ENCODE measurements around the gene LOXHD1.

LOXHD1 gene, protein sequence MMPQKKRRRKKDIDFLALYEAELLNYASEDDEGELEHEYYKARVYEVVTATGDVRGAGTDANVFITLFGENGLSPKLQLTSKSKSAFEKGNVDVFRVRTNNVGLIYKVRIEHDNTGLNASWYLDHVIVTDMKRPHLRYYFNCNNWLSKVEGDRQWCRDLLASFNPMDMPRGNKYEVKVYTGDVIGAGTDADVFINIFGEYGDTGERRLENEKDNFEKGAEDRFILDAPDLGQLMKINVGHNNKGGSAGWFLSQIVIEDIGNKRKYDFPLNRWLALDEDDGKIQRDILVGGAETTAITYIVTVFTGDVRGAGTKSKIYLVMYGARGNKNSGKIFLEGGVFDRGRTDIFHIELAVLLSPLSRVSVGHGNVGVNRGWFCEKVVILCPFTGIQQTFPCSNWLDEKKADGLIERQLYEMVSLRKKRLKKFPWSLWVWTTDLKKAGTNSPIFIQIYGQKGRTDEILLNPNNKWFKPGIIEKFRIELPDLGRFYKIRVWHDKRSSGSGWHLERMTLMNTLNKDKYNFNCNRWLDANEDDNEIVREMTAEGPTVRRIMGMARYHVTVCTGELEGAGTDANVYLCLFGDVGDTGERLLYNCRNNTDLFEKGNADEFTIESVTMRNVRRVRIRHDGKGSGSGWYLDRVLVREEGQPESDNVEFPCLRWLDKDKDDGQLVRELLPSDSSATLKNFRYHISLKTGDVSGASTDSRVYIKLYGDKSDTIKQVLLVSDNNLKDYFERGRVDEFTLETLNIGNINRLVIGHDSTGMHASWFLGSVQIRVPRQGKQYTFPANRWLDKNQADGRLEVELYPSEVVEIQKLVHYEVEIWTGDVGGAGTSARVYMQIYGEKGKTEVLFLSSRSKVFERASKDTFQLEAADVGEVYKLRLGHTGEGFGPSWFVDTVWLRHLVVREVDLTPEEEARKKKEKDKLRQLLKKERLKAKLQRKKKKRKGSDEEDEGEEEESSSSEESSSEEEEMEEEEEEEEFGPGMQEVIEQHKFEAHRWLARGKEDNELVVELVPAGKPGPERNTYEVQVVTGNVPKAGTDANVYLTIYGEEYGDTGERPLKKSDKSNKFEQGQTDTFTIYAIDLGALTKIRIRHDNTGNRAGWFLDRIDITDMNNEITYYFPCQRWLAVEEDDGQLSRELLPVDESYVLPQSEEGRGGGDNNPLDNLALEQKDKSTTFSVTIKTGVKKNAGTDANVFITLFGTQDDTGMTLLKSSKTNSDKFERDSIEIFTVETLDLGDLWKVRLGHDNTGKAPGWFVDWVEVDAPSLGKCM (N-terminal part only)

DNA sequence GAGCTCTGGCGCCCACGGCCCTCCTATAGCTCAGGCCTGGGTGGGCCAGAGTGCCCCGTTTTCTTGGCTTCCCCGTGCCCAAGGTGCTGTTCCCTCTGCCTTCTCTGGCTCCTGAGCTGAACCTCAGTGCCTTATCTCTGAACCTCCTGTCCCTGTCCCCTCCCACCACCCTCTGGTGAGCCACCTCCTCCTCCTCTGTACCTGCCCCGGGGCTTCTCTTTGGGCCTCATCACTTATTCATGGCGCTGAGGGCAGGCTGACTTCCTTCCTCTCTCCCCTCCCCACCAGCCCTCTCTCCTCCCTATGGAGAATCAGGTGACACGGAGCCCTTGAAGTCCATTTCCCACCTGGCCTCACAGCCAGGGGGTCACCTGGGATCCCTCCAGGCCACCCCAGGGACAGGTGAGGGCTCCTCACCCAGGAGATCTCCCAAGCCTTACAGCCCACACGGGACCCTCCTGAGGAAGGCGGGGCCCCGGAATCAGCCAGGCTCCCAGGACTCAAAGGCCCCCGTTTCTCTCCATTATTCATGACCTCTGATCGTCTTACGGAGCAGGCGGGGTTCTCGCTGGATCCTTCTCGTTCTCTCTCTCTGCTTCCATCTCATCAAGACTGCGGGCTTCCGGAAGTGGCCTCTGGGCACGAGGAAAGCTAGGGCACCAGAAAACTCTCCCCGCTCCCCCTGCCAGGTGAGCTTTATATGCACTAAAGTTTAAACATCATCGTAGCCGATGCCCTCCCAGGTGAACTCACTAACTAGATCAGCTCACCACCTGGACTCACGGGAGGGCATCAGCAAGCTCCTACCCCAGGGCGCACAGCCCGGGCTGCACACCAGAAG lies at the start of gene LOXHD1:
Gene LOXHD1 (minus strand): TSS at position 106 of the 841 bp plus-strand sequence. CDS start 187 bp downstream, outside the sequence.
- no peak for DNase-seq (ENCODE audit: low read depth in 2 of 2)

DNA sequence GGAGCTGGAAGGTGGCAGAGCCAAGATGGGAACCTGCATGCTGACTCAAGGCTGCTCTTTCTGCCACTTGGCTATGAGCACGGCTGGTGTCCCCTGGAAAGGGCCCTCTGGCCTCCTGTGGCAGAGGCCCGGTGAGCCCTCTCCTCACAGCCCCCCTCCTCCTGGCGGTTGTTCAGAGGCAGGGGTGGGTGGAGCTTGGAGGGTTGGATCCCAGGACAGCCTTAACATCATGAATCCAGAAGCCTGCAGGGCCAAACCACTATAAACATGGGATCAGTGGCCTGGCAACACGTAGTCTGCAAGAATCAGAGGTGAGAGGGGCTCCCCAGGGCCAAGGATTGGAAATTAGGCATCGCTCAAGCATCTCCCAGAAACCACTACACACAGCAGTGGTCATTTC lies 48.5 kb upstream of the LOXHD1 start:
- no peak for DNase-seq (ENCODE audit: low read depth in 2 of 2)

DNA sequence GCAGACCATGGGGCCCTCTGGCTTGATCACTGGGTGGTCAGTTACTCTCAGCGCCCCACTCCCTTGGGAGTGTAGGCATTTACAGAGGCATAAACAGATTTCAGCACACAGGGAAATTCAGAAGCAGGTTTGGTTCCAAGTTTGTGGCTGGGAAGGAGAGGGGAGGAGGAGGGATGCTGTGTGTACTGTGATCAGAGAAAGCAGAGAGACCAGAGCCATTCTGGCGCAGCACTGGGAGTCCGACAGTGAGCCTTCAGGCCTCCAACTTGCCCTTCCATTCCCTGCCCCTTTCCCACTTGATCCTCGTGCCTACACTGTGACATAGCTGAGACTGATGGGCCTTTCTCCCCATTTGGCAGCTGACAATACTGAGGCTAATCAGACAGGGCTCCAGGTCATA lies 47.8 kb upstream of the LOXHD1 start:
- DNase-seq (ENCODE audit: low read depth in 2 of 2), result no peak

DNA sequence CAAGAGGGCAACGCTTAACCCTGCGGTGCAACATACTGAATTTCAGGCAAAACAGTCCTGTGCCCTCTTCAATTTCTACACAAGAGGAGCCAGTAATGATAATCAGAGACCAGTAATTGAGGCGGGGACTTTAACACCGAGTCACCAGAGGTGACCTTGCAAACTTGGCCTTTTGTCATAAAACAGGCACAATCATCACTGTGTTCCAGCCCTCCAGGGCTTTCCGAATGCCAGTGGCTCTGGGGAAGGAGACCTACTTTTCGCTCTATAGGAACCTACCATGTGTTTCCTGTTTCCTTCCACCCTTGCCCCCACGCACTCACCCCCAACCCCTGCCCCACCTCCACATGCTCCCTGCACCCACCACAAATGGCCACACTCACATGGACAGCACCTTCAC lies 47.2 kb upstream of the LOXHD1 start:
- DNase-seq (ENCODE audit: low read depth in 2 of 2), result no peak

DNA sequence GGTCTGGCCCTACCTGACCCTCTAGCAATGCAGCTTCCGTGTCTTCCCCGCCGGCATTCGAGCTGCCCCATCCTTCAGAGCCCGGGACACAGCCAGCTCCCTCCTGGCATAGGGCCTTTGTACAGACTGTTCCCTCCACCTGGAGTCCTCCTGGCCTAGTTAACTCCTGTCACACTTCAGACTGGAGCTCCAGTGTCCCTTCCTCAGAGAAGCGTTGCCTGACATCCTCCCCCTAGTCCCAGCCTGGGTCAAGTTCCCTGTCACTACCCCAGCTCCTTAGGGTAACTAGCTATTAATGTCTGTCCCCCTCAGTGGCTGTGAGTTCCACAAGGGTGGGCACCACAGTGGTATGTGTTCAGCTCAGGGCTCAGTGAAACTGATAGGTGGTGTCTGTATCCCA lies 45.5 kb upstream of the LOXHD1 start:
- DNase-seq (ENCODE audit: low read depth in 2 of 2), result no peak

DNA sequence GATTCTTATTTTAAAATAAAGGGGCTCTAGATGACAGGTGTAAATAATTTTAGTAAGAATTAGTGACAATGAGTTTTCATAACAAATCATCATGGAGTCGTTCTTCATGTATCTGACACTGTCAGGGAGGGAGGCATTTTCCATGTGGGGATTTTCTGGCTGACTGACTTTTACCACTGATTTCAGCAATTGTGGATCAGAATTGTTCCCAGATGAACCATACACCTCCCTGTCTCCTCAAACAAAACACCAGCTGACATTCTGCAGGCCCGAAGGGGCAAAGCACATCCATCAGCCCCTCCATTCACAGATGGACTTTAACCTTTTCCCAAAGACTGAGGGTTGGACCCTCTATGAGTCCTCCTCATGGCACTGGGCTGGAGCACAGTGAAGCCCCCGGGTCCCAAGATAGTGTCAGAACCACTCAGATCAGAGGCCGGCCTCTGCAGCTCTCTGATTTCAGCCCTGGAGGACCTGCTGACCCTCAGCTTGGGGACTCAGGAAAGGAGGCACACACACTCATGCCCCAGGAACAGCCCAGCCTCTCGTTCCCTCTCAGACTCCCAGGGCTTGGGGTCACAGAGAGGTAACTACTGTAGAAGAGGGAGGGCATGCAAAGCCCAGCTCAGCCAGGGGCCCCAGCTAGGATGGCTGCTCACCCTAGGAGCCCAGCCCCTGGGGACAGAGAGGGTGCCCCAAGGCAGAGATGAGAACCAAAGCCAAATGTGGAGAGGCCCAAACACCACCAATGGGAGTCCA lies 43.2 kb upstream of the LOXHD1 start:
- DNase-seq (ENCODE audit: low read depth in 2 of 2), result no peak

DNA sequence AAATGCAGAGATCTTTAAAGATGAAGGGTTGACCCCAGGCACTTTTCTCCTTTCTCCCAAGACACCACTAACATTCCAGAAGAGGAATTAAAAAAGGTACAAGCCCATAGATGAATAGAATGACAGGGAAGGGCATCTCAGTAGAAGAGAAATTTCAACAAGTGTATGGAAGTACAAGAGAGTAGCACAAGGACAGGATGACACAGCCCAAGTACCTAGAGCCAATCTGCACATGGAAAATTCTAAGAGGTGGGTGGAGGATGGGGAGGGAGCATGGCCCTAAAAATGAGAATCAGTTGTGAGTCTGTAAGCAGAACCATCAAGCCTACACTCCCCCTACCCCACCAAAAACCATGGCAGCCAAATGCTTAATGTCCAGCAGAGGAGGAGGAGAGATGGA lies 39.7 kb upstream of the LOXHD1 start:
- no peak for DNase-seq (ENCODE audit: low read depth in 2 of 2)

DNA sequence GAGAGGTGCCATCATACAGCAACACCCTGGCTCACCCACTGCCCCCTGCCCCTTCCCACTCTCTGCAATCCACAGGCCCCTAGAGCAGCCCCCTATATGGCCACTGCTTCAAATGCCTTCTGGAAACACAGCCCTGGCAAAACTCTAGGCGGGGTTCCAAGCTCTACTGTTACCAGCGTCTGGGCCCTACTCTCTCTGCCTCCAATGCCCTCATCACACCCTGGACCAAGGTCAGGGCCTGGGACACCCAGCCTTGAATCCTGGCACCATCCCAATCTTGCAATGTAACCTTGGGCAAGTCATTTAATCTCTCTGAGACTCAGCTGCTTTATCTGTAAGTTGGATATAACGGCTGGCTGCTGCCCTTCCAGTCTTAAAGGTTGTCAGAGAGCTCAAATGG lies 39.2 kb upstream of the LOXHD1 start:
- DNase-seq (ENCODE audit: low read depth in 2 of 2), result no peak

DNA sequence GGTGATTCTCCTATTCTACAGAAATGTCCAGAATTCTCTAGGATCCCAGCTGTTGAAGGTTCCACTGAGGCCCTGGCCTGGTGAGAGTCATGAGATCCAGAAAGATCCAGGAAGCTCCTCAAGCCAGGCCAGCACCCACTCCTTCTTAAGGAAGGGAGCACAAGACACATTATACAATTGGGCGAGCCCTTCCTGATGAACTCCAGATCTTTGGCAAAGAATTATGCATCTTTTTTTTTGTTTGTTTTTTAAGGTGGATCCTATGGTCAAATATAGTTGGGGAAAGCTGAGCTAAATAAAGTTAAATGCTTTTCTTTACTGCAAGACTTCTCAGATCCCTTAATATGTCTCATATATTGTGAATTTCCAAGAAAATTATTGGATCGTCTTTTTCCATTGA lies 37.0 kb upstream of the LOXHD1 start:
- no peak for DNase-seq (ENCODE audit: low read depth in 2 of 2)

DNA sequence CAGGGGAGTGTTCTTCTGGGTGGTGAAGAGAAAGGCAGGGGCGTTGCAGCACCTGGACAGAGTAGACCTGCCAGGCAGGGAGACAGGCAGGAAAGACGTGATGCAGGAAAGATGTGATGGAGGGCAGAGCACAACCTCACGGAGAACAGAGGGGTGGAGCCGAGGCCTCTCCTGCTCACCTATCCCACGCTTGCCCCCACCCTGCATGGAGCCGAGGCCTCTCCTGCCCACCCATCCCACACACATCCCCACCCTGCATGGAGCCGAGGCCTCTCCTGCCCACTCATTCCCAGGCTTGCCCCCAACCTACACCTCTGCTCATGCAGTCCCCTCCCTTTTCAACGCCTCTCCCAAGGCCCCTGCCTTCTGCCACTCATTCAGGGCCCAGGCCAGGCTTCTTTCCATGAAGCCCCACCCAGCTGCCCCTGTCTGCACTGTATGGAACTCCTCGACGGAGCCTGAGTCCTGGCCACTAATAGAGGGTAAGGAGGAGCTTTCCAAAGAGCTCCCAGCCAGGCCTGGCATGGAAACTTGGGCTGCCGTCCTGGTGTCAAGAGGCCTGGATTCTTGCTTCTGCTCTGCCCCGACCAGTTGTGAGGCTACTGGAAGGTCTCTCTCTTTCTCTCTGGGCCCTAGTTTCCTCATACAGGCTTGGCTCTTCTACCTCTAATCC lies 32.0 kb upstream of the LOXHD1 start:
- DNase-seq (ENCODE audit: low read depth in 2 of 2), result no peak

DNA sequence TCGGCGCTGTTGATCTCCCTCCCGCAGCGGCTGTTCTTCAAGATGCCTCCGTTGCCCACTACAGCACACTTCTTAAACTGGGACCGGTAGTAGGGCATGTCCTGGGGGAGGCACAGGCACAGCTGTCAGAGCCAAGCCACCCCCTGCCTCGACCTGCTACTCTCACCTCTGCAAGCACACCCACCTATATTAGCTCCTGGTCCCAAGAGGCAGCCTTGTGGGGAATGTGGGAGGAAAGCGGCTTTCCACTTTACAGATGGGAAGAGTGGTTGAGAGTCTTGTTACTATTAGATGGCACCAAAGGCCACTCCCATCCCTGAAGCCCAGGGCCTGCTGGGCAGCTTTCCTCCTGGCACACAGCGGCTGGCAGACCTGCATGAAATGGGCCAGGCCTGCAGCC lies 29.2 kb upstream of the LOXHD1 start:
- no peak for DNase-seq (ENCODE audit: low read depth in 2 of 2)

DNA sequence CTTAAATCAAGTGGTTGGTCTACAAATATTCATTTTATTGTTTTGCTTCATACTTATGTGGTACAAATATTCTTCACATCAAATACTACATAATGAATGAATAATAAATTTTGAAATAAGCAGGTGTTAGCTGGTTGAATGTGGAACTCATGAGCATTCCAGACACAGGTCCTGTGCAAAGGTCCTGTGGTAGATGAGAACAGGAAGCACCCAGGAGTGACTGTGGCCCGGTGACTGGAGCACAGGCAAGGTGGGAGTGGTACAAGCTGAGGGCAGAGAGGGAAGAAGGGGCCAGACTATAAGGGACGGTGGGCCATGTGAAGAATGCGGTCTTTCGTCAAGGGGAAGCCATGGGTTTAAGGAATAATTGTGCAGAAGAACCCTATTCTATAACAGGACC lies 26.2 kb upstream of the LOXHD1 start:
- DNase-seq (ENCODE audit: low read depth in 2 of 2), result no peak

DNA sequence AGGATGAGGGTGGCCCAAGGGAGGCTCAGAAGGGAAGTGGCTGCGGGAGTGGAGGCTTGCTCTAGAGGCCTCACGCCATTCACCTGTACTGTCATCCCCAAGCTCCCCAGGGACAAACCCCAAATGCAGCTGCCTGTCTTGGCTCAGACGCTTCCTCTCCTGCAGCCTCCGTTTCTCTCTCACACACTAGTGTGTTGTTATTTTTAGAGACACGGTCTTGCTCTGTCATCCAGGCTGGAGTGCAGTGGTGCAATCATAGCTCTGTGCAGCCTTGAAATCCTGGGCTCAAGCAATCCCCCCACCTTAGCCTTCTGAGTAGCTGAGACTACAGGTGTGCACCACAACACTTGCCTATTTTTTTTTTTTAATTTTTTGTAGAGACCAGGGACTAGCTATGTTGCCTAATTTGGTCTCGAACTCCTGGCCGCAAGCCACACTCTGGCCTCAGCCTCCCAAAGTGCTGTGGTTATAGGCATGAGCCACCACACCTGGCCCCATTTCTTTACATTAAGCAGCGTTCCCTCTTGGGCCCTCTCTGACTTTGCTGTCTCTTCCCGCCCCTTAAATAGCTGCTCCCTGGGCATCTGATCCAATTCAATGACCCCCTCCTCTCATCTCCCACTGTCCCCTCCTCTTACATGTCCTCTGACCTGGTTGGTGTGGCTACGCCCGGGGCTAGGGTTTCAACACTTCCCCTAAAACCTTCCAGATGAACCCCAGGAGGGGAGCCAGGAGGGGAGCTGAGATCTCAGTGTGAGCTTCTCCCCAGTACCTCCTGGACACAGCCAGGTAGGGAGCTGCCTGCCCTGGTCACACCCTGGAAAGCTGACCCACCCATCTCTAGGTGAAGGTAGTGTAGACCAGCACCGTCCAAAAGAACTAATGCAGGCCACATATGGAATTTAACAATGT lies 24.0 kb upstream of the LOXHD1 start:
- no peak for DNase-seq (ENCODE audit: low read depth in 2 of 2)

DNA sequence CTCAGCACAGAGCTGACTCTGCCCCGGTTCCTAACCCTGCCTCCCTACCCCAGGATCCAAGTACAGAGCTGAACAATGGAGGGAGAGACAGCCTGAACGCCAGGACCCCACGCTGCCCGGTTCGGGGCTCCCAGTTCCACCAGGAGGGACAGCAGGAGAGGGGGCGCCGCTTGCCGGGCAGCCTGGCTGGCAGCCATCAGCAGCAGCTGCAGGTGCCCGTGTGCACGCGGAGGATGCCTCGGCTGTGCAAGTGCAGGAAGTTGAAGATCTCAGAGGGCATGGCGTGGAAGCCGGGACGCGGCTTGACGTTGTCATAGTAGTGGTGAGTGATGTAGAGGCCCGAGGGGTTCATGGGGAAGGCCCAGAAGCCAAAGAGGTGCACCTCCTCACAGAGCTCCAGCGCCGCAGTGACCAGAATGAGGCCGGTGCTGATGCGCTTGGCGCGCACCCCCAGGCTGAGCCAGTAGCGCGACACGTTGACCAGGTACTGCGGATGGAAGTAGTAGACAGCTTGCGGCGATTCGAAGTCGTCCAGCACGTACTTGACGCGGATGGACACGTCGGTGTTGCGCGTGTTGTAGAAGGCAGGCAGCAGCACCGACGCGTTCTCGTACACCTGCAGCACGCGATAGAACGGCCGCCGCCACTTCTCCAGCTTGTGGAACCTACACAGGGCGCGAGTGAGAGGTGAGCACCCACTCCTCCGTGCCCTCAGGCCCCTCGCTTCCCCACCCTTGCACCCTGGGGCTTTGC lies 23.0 kb upstream of the LOXHD1 start:
- DNase-seq (ENCODE audit: low read depth in 2 of 2), result no peak

DNA sequence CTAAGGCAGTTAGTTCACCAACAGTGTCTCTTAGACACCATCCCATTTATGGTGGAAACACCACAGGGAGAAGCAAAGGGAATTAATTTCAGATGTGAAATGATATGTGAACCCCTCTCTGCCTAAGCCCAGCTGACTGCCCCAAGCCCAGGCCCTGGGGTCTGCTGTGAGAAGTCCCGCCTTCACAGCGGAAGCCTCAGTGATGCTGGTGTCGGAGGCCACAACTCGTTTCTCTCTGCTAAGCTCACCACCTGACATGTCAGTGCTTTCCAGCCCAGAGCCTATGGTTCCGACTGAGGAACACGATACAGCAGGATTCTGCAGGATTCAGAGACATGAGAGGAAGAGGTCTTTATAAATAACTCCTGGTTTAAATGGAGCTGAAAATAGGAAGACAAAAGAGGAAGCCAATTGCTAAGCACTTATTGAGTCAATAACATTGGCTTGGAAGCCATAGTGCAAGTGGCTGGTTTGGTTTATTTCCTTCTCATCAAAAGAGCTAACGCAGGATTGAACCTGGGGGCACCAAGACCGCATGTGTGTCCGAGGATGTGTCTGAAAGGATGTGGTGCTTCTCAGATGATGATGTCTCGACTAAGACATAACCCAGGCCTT lies 21.9 kb upstream of the LOXHD1 start:
- no peak for DNase-seq (ENCODE audit: low read depth in 2 of 2)

DNA sequence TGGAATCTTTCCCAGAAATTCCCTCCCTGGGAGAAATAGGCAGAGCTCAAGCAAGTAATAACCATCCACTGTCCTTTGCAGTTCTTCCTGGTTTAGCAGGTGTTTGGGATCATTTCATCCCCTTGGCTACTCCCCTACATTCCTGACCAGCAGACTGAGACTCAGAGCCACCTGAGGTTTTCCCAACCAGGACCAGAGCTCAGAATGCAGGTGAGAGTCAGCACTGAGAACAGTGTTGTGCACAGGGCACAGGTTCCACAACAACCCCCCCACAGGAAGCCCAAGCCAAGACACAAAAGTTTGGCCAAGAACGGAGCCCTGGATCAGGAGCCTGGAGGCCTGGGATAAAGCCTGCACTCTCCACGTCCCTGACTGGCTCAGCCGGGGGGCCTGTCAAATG lies 21.0 kb upstream of the LOXHD1 start:
- DNase-seq (ENCODE audit: low read depth in 2 of 2), result no peak

DNA sequence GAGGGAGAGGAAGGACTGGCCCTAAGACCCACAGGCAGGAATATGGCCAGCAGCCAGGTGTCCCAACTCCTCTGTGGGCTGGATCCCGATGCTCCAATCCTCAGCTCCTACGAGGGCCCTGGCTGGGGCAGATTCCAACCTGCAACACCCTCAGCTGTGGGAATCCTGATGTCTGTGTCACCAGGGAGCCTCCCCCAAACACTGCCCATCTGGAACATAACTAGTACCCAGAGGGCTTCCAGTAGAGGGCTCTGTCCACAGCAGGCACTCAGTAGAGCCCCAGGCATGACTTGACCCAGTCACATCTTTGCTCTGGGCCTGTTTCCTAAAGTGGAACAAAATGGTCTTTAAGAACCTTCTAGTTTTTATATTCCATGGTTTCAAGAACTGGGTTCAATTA lies 20.6 kb upstream of the LOXHD1 start:
- no peak for DNase-seq (ENCODE audit: low read depth in 2 of 2)
